ENCODE measurements around the gene HJURP. TPM values are rescaled to one million over a fixed set of nuclear protein-coding genes. Genes with fewer than 3 reads are reported as not detected.

The HJURP gene
- total and polyA plus RNA-seq, 2 donors (not counting 3 experiments of a cell fraction or from before 2014, with no cell fraction given): 34.4 to 60.9 TPM

GRCh38 chr2:233799716-233800115 lies 54.6 kb downstream of the HJURP start:
- Histone ChIP-seq H3K4me2 (ENCODE audit: insufficient read depth, low read length) (no peak overlapping the region), H3K9me3 (replicated peaks; ENCODE audit: control insufficient read depth, insufficient read depth, low read length) (no peaks in the 10 kb centered on the region), H3K36me3 (ENCODE audit: control insufficient read depth in 2 of 2, extremely low read depth in 1 of 2, insufficient read depth in 2 of 2, low read length in 2 of 2) (no peaks in the 10 kb centered on the region), H3K4me1 (ENCODE audit: control insufficient read depth, extremely low read depth, insufficient read depth, low read length) (no peaks in the 10 kb centered on the region), H3K9me1 (replicated peaks; ENCODE audit: control insufficient read depth, extremely low read depth, insufficient read depth, low read length) (no peaks in the 10 kb centered on the region), H3K9ac (replicated peaks; ENCODE audit: extremely low read depth, insufficient read depth, low read length) (no peak overlapping the region), H3K27ac (ENCODE audit: insufficient read depth, low read depth, low read length) (no peak overlapping the region), H4K20me1 (replicated peaks; ENCODE audit: control insufficient read depth, extremely low read depth, insufficient read depth, low read length) (no peaks in the 10 kb centered on the region), H3K79me2 (ENCODE audit: control insufficient read depth, insufficient read depth, low read length) (no peaks in the 10 kb centered on the region), H2AFZ (ENCODE audit: low read depth, low read length) (no peak overlapping the region), H3K4me3 (replicated peaks in 1 of 3; ENCODE audit: insufficient read depth in 1 of 3, low read depth in 1 of 3, low read length in 3 of 3) (no peak overlapping the region), H3K27me3 (ENCODE audit: control insufficient read depth in 2 of 2, insufficient read depth in 2 of 2, low read length in 2 of 2) (no peaks in the 10 kb centered on the region)
- DNase-seq (ENCODE audit: low read depth, low spot score): no peak
- POLR2A ChIA-PET: no interaction called here
- CTCF ChIA-PET: no interaction called here
- no peak for FAIRE-seq
- no peak for TF ChIP-seq POLR2AphosphoS5 (IDR thresholded peaks at IDR 0.05; ENCODE audit: insufficient read depth, low read depth, low read length)
- TF ChIP-seq POLR2A (IDR thresholded peaks at IDR 0.05; ENCODE audit: low read depth, low read length): no peak
- TF ChIP-seq, protein P1, sequence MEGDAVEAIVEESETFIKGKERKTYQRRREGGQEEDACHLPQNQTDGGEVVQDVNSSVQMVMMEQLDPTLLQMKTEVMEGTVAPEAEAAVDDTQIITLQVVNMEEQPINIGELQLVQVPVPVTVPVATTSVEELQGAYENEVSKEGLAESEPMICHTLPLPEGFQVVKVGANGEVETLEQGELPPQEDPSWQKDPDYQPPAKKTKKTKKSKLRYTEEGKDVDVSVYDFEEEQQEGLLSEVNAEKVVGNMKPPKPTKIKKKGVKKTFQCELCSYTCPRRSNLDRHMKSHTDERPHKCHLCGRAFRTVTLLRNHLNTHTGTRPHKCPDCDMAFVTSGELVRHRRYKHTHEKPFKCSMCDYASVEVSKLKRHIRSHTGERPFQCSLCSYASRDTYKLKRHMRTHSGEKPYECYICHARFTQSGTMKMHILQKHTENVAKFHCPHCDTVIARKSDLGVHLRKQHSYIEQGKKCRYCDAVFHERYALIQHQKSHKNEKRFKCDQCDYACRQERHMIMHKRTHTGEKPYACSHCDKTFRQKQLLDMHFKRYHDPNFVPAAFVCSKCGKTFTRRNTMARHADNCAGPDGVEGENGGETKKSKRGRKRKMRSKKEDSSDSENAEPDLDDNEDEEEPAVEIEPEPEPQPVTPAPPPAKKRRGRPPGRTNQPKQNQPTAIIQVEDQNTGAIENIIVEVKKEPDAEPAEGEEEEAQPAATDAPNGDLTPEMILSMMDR (IDR thresholded peaks at IDR 0.05; ENCODE audit: extremely low read depth in 1 of 2, insufficient read depth in 1 of 2, low read depth in 1 of 2, low read length in 2 of 2): no peak
- TF ChIP-seq FOS (IDR thresholded peaks at IDR 0.05; ENCODE audit: borderline replicate concordance, insufficient read depth, low read length): no peak
- TF ChIP-seq MAX (IDR thresholded peaks at IDR 0.05; ENCODE audit: insufficient read depth, insufficient read length): no peak
- TF ChIP-seq JUN (IDR thresholded peaks at IDR 0.05; ENCODE audit: borderline replicate concordance, insufficient read depth, insufficient read length, low read depth): no peak
- TF ChIP-seq EZH2 (IDR thresholded peaks at IDR 0.05; ENCODE audit: borderline replicate concordance, low read depth, low read length, severe bottlenecking): no peak
- TF ChIP-seq GATA2 (IDR thresholded peaks at IDR 0.05; ENCODE audit: insufficient read depth, insufficient read length, low read depth, low read length): no peak
- no peak for TF ChIP-seq MYC (IDR thresholded peaks at IDR 0.05; ENCODE audit: low read depth, low read length)
- intact Hi-C loops (cut with micrococcal nuclease): no loop called here
- no TSS peak for BruUV-seq (replicated peaks)
- dilution Hi-C loops (cut with MboI; ENCODE audit: extremely low pct_ligation_motif_present, low sequenced_read_pairs): no loop called here
